ENCODE results near the gene CCL17.

GRCh38 chr16:57434003-57434402, 29.4 kb downstream of the CCL17 start:
- TF ChIP-seq CTCF (IDR thresholded peaks at IDR 0.05) (no peak), EP300 (IDR thresholded peaks at IDR 0.05) (no peak), POLR2A (IDR thresholded peaks at IDR 0.05) (no peak)

Measured in ovary (tissue), 3 donors.